Smooth muscle cell (in vitro differentiated cells): ENCODE data around the gene GDF10. TPM values are rescaled to one million over a fixed set of nuclear protein-coding genes. Genes with fewer than 3 reads are reported as not detected.

Source experiments
- DNase-seq: peaks from one replicate; lab custom pipeline; 2025; ENCODE audit not compliant: unreplicated experiment; lab: John Stamatoyannopoulos, UW
- H2AFZ ChIP-seq: fragments of 200-600 bp; sonication (generic); 2 replicates; pipeline ENCODE4 v1.6.0; 2016; ENCODE audit warnings: antibody characterized with exemption, low read depth, mild to moderate bottlenecking
- H3F3A ChIP-seq: fragments of 200-600 bp; sonication (generic); 2 replicates; pipeline ENCODE4 v1.6.0; 2017; ENCODE audit warnings: antibody characterized with exemption, low read depth
- H3K27ac ChIP-seq: fragments of 200-600 bp; sonication (generic); 2 replicates; pipeline ENCODE4 v1.5.1; 2016; ENCODE audit warnings: low read depth, mild to moderate bottlenecking
- H3K27me3 ChIP-seq: fragments of 200-600 bp; sonication (generic); 2 replicates; pipeline ENCODE4 v1.6.1; 2016; ENCODE audit warnings: low read depth, mild to moderate bottlenecking
- H3K36me3 ChIP-seq: fragments of 200-600 bp; sonication (generic); 2 replicates; pipeline ENCODE4 v1.5.1; 2016; ENCODE audit warnings: low read depth
- H3K4me1 ChIP-seq: fragments of 200-600 bp; sonication (generic); 2 replicates; pipeline ENCODE4 v1.5.1; 2016; ENCODE audit warnings: low read depth
- H3K4me2 ChIP-seq: fragments of 200-600 bp; sonication (generic); 2 replicates; pipeline ENCODE4 v1.6.0; 2016; ENCODE audit warnings: mild to moderate bottlenecking
- H3K4me3 ChIP-seq: fragments of 200-600 bp; sonication (generic); 2 replicates; pipeline ENCODE4 v1.5.1; 2016; ENCODE audit warnings: mild to moderate bottlenecking
- H3K79me2 ChIP-seq: fragments of 200-600 bp; sonication (generic); 2 replicates; pipeline ENCODE4 v1.6.0; 2016; ENCODE audit warnings: low read depth, mild to moderate bottlenecking
- H3K9ac ChIP-seq: fragments of 200-600 bp; sonication (generic); 2 replicates; pipeline ENCODE4 v1.6.0; 2016; ENCODE audit warnings: low read depth
- H3K9me3 ChIP-seq: fragments of 200-600 bp; sonication (generic); replicated peaks from 2 replicates; pipeline ENCODE4 v1.5.1; 2016; ENCODE audit warnings: low read depth
- H4K20me1 ChIP-seq: fragments of 200-600 bp; sonication (generic); 2 replicates; pipeline ENCODE4 v1.6.0; 2016; ENCODE audit warnings: low read depth
- WGBS: methylation state at CpG from one replicate; pipeline ENCODE4 v1.1.7; 2016; ENCODE audit warnings: low lambda C conversion rate; 5-methylcytosine and 5-hydroxymethylcytosine counted together
- polyA plus RNA-seq: library from polyadenylated mRNA; unstranded; fragments of >200 nt; fragmentation: Nextera tagmentation; extraction: Ambion mirVana; gene quantifications from 2 replicates; pipeline ENCODE4 v1.2.1, GENCODE V29; 2016
- total RNA-seq: library from RNA; depleted of rRNA; stranded (reverse); fragments of >200 nt; gene quantifications from 2 replicates; pipeline ENCODE4 v1.2.3, GENCODE V29; 2014
- TF ChIP-seq, protein P1 (sequence below): fragments of 200-600 bp; sonication (generic); IDR thresholded peaks from 2 replicates; pipeline ENCODE4 v1.5.1; 2017; ENCODE audit warnings: borderline replicate concordance, mild to moderate bottlenecking, antibody characterized with exemption; ENCODE audit not compliant: insufficient read depth, poor library complexity, severe bottlenecking

GDF10 gene
- total and polyA plus RNA-seq, 2 experiments from 2014 or later: 0.58 to 1.5 TPM

DNA sequence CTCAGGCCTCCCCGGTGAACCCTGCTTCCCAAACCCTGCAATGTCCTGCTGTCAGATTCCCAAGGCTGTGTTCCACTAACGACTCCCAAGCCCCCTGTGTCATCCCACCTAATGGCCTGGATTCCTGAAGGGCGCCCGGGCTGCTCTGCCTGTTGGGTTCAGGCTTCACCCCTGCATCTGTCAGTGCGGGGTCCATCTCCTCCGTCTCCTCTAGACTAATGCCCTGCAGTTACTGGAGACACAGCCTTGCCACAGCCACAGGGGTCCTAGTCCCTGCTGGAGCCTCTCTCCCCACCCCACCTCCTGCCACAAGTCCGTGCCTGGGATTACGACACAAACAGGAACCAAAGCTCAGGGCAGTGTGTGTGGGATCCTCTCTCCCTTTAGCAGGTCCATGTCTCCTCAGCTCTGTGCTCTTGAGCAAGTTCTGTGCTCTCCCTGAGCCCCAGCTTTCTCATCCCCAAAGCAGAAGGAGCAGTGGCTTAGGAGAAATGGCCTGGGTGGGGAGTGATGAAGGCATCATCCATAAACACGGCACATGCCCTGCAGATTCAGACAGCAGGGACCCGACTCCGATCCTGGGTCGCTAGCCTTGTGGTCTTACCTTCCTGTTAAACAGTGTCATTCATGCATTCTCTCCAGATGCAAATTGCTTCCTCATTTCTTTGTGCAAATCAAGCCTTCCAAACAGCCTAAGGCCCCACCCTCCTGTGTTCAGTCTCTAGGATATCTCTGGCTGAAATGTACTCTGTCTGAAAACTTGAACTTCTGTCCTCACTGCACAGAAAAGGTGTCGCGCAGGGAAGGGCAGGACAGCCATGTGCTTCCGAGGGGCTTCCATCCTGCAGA is 40.0 kb downstream of the GDF10 start:
- Histone ChIP-seq H3K79me2 (no peaks in the 10 kb centered on the region), H3K4me1 (no peaks in the 10 kb centered on the region), H3K9me3 (no peaks in the 10 kb centered on the region), H3K9ac (no peak overlapping the region), H3K4me3 (no peak overlapping the region), H3K36me3 (no peaks in the 10 kb centered on the region), H4K20me1 (no peaks in the 10 kb centered on the region), H3K27ac (no peak overlapping the region), H3F3A (no peaks in the 10 kb centered on the region), H2AFZ (no peak overlapping the region), H3K27me3 (no peaks in the 10 kb centered on the region), H3K4me2 (no peak overlapping the region)
- TF ChIP-seq, protein P1, sequence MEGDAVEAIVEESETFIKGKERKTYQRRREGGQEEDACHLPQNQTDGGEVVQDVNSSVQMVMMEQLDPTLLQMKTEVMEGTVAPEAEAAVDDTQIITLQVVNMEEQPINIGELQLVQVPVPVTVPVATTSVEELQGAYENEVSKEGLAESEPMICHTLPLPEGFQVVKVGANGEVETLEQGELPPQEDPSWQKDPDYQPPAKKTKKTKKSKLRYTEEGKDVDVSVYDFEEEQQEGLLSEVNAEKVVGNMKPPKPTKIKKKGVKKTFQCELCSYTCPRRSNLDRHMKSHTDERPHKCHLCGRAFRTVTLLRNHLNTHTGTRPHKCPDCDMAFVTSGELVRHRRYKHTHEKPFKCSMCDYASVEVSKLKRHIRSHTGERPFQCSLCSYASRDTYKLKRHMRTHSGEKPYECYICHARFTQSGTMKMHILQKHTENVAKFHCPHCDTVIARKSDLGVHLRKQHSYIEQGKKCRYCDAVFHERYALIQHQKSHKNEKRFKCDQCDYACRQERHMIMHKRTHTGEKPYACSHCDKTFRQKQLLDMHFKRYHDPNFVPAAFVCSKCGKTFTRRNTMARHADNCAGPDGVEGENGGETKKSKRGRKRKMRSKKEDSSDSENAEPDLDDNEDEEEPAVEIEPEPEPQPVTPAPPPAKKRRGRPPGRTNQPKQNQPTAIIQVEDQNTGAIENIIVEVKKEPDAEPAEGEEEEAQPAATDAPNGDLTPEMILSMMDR: no peak
- 90% methylated on average over 15 of the region's 15 CpGs for WGBS
- no peak for DNase-seq

DNA sequence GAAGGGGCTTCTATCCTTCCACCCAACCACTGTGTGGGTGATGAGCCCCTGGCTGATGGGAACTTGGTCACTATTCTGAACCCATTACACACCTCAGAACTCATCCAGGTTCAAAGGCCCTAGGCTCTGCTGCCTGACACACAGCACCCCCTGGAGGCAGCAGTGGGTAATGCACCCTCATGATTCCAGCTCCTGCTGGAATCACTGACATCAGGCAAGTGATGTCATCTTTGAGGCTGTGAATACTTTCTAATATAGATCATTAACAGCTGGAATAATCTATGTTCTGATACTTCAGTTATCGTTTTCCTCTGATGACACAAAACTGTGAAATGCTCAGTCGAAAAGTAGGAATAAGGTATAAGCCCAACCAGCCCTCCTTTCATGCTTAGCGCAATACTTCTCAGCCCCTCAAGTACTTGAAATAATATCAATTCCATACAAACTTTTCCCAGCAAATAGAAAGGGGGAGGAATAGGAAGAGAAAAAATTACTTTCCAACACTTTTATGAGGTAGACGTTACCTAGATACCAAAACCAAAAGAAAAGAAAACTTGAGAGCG is 40.7 kb downstream of the GDF10 start:
- 61% methylated on average over 5 of the region's 5 CpGs for WGBS
- Histone ChIP-seq H3F3A (no peaks in the 10 kb centered on the region), H3K27ac (no peak overlapping the region), H3K4me3 (no peak overlapping the region), H3K4me2 (no peak overlapping the region), H3K79me2 (no peaks in the 10 kb centered on the region), H4K20me1 (no peaks in the 10 kb centered on the region), H3K4me1 (no peaks in the 10 kb centered on the region), H3K9me3 (no peaks in the 10 kb centered on the region), H2AFZ (no peak overlapping the region), H3K36me3 (no peaks in the 10 kb centered on the region), H3K9ac (no peak overlapping the region), H3K27me3 (no peaks in the 10 kb centered on the region)
- TF ChIP-seq, protein P1: peak; percentile 99
- DNase-seq: peak; percentile 5

DNA sequence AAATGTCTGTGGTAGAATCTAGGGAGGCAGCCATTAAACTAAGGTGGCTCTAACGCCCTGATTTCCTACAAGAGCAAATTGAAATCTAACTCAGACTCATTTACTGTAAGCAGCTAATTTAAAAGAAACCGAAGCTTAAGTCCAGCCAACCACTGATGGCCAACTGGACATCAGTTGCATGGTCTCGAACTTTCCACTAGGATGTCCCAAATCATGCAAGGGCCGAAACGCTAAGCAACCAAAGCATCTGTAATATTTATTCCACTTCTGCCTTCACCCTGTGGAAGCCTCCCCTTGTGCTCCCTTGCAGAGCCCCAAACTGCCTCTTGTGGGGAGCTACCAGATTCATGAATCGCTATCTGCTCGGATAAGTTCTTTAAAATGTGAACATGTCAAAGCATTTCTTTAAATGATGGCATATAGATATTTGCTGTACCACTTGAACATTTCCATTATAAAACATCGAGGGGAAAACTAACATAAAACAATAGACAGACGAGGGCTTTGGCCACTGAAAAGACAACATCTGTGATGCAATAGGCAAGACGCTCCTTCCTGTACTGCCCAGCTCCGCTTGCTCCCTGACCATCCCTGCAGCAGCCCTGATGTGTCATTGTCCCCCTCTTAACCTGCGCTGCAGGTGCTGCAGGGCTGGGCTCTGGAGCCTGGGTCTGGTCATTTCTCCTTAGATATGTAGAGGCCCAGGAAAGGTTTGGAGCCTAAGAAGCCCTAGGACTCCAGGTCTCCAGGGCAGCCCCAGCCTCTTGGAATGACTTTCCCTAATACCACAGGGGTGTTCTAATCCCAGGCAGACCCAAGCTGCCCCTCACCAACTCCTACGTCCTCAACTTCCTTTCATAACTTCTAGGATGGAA is 45.2 kb downstream of the GDF10 start:
- no peaks in the 10 kb centered on the region for H3K79me2 ChIP-seq
- H3K4me3 ChIP-seq: no peak overlapping the region
- WGBS: 92% methylated on average over 13 of the region's 13 CpGs
- no peaks in the 10 kb centered on the region for H3K36me3 ChIP-seq
- no peaks in the 10 kb centered on the region for H3K9me3 ChIP-seq
- H3K27me3 ChIP-seq: no peaks in the 10 kb centered on the region
- TF ChIP-seq, protein P1: no peak
- no peak overlapping the region for H3K9ac ChIP-seq
- no peak overlapping the region for H2AFZ ChIP-seq
- H3K27ac ChIP-seq: no peak overlapping the region
- H3K4me1 ChIP-seq: no peaks in the 10 kb centered on the region
- no peak overlapping the region for H3K4me2 ChIP-seq
- no peak for DNase-seq
- no peaks in the 10 kb centered on the region for H3F3A ChIP-seq
- no peaks in the 10 kb centered on the region for H4K20me1 ChIP-seq
